H9 (cell line): ENCODE results near the gene OSBPL8. TPM values are rescaled to one million over a fixed set of nuclear protein-coding genes. Genes with fewer than 3 reads are reported as not detected.

ENCODE experiments used
- DNase-seq: peaks from one replicate; pipeline ENCODE4 v3.0.0-alpha.2; 2017
- H2AFZ ChIP-seq: one replicate; pipeline ENCODE4 v1.6.1; 2013; ENCODE audit warnings: mild to moderate bottlenecking, low read length, control low read depth, moderate library complexity
- H2AK5ac ChIP-seq: 2 replicates; pipeline ENCODE4 v1.6.1; 2013; ENCODE audit warnings: low read length, control low read depth, mixed read lengths; ENCODE audit not compliant: insufficient read length
- H2BK120ac ChIP-seq: one replicate; pipeline ENCODE4 v1.6.1; 2013; ENCODE audit warnings: low read depth, mild to moderate bottlenecking, low read length, control low read depth, inconsistent platforms; ENCODE audit not compliant: poor library complexity, severe bottlenecking
- H2BK12ac ChIP-seq: 2 replicates; pipeline ENCODE4 v1.6.1; 2013; ENCODE audit warnings: low read length, control low read depth, mixed read lengths, low read depth; ENCODE audit not compliant: insufficient read length
- H2BK15ac ChIP-seq: 2 replicates; pipeline ENCODE4 v1.6.1; 2013; ENCODE audit warnings: low read depth, low read length, control low read depth
- H2BK20ac ChIP-seq: one replicate; pipeline ENCODE4 v1.6.1; 2013; ENCODE audit warnings: low read depth, mild to moderate bottlenecking, low read length, control low read depth, inconsistent platforms; ENCODE audit not compliant: poor library complexity, severe bottlenecking
- H2BK5ac ChIP-seq: 2 replicates; pipeline ENCODE4 v1.6.1; 2013; ENCODE audit warnings: low read length, control low read depth, mixed read lengths; ENCODE audit not compliant: insufficient read length
- H3K14ac ChIP-seq: 2 replicates; pipeline ENCODE4 v1.6.1; 2013; ENCODE audit warnings: low read length, control low read depth; ENCODE audit not compliant: insufficient read depth
- H3K18ac ChIP-seq: 2 replicates; pipeline ENCODE4 v1.6.1; 2013; ENCODE audit warnings: low read depth, mild to moderate bottlenecking, mixed read lengths, low read length, control low read depth; ENCODE audit not compliant: insufficient read length
- H3K23ac ChIP-seq: 2 replicates; pipeline ENCODE4 v1.6.1; 2013; ENCODE audit warnings: low read length, control low read depth, mixed read lengths, low read depth; ENCODE audit not compliant: insufficient read length
- H3K23me2 ChIP-seq: 2 replicates; pipeline ENCODE4 v1.6.1; 2013; ENCODE audit warnings: low read depth, mild to moderate bottlenecking, mixed read lengths, low read length, control low read depth; ENCODE audit not compliant: insufficient read length, poor library complexity, severe bottlenecking
- H3K27ac ChIP-seq: 2 replicates; pipeline ENCODE4 v1.5.1; 2013; ENCODE audit warnings: low read length, control low read depth, mixed read lengths, low read depth; ENCODE audit not compliant: insufficient read length
- H3K27me3 ChIP-seq: 2 replicates; pipeline ENCODE4 v1.6.1; 2013; ENCODE audit warnings: low read length, control low read depth, inconsistent platforms; ENCODE audit not compliant: insufficient read depth
- H3K4ac ChIP-seq: 2 replicates; pipeline ENCODE4 v1.6.1; 2013; ENCODE audit warnings: low read depth, mild to moderate bottlenecking, control low read depth, inconsistent platforms, low read length, moderate library complexity
- H3K4me1 ChIP-seq: 2 replicates; pipeline ENCODE4 v1.6.1; 2013; ENCODE audit warnings: low read length, control low read depth, inconsistent platforms; ENCODE audit not compliant: insufficient read depth
- H3K4me2 ChIP-seq: 2 replicates; pipeline ENCODE4 v1.6.1; 2013; ENCODE audit warnings: low read length, control low read depth, mixed read lengths; ENCODE audit not compliant: insufficient read length, insufficient read depth
- H3K56ac ChIP-seq: 2 replicates; pipeline ENCODE4 v1.6.1; 2013; ENCODE audit warnings: low read depth, mild to moderate bottlenecking, mixed read lengths, low read length, control low read depth; ENCODE audit not compliant: insufficient read length
- H3K79me1 ChIP-seq: 2 replicates; pipeline ENCODE4 v1.6.1; 2013; ENCODE audit warnings: low read depth, mild to moderate bottlenecking, moderate library complexity, low read length, control low read depth, inconsistent platforms; ENCODE audit not compliant: insufficient read depth, poor library complexity, severe bottlenecking
- H3K79me2 ChIP-seq: 2 replicates; pipeline ENCODE4 v1.6.1; 2013; ENCODE audit warnings: low read length, control low read depth, inconsistent platforms; ENCODE audit not compliant: insufficient read depth
- H3K9ac ChIP-seq: 2 replicates; pipeline ENCODE4 v1.6.1; 2013; ENCODE audit warnings: low read length, control low read depth, mixed read lengths; ENCODE audit not compliant: insufficient read length; ENCODE audit errors: extremely low read depth
- H3K9me3 ChIP-seq: one replicate; pipeline ENCODE4 v1.6.1; 2013; ENCODE audit warnings: low read depth, low read length, inconsistent platforms; ENCODE audit not compliant: control insufficient read depth
- H3T11ph ChIP-seq: one replicate; pipeline ENCODE4 v1.6.1; 2013; ENCODE audit warnings: mild to moderate bottlenecking, low read length, control low read depth, inconsistent platforms
- H4K20me1 ChIP-seq: one replicate; pipeline ENCODE4 v1.6.1; 2013; ENCODE audit not compliant: control insufficient read depth, insufficient read length, insufficient read depth
- H4K5ac ChIP-seq: 2 replicates; pipeline ENCODE4 v1.6.1; 2013; ENCODE audit warnings: low read depth, mild to moderate bottlenecking, mixed read lengths, low read length, control low read depth; ENCODE audit not compliant: insufficient read length
- H4K8ac ChIP-seq: replicated peaks from 2 replicates; pipeline ENCODE4 v1.6.1; 2013; ENCODE audit warnings: low read length, control low read depth, mixed read lengths, low read depth; ENCODE audit not compliant: insufficient read length
- H4K91ac ChIP-seq: 2 replicates; pipeline ENCODE4 v1.6.1; 2013; ENCODE audit warnings: low read depth, mild to moderate bottlenecking, moderate library complexity, mixed read lengths, low read length, control low read depth; ENCODE audit not compliant: insufficient read length
- H3K27ac Mint-ChIP-seq, 3 experiments: 2 replicates in 2 of 3; 3 replicates in 1 of 3; pipeline ENCODE4 v1.8.0; 2020 to 2021; ENCODE audit warnings: mixed read lengths in 3 of 3, mild to moderate bottlenecking in 1 of 3, moderate library complexity in 1 of 3
- H3K27me3 Mint-ChIP-seq: 2 replicates; pipeline ENCODE4 v1.8.0; 2021; ENCODE audit warnings: low read depth, mild to moderate bottlenecking, moderate library complexity, mixed read lengths
- H3K36me3 Mint-ChIP-seq, 3 experiments: 2 replicates in 2 of 3; 3 replicates in 1 of 3; pipeline ENCODE4 v1.8.0; 2020 to 2021; ENCODE audit warnings: low read depth in 3 of 3, mixed read lengths in 3 of 3; ENCODE audit not compliant: insufficient read depth in 1 of 3
- H3K4me1 Mint-ChIP-seq, 2 experiments: 2 replicates each; pipeline ENCODE4 v1.8.0; 2020; ENCODE audit warnings: mixed read lengths in 2 of 2
- H3K4me3 Mint-ChIP-seq, 2 experiments: 2 replicates in 1 of 2; 3 replicates in 1 of 2; pipeline ENCODE4 v1.8.0; 2020 to 2021; ENCODE audit warnings: mild to moderate bottlenecking in 2 of 2, mixed read lengths in 2 of 2, moderate library complexity in 1 of 2
- H3K9me3 Mint-ChIP-seq, 2 experiments: 2 replicates in 1 of 2; 3 replicates in 1 of 2; pipeline ENCODE4 v1.8.0; 2020; ENCODE audit warnings: mild to moderate bottlenecking in 2 of 2, mixed read lengths in 2 of 2, moderate library complexity in 1 of 2
- CTCF ChIP-seq: fragments of 200-600 bp; sonication (generic); conservative IDR thresholded peaks from 3 replicates; pipeline ENCODE4 v1.8.0; 2021; ENCODE audit warnings: antibody characterized with exemption, mild to moderate bottlenecking
- WGBS: extraction: QIAGEN DNeasy Blood & Tissue Kit; methylation state at CpG from one replicate; pipeline ENCODE4 v1.1.7; 2013; ENCODE audit warnings: missing lambda C conversion rate, low lambda C conversion rate, mixed read lengths; ENCODE audit not compliant: insufficient read length; ENCODE audit errors: extremely low coverage; 5-methylcytosine and 5-hydroxymethylcytosine counted together
- total RNA-seq: library from RNA; stranded (reverse); gene quantifications from 2 replicates; pipeline ENCODE4 v1.2.1, GENCODE V29; 2021

OSBPL8 gene
- total RNA-seq, 1 experiment from 2014 or later, result 61.2 TPM

GRCh38 chr12:76556368-76556767, 3.2 kb downstream of the OSBPL8 start:
- H3K4me1 ChIP-seq, result no peaks in the 10 kb centered on the region
- no peak overlapping the region for H2BK15ac ChIP-seq
- Mint-ChIP-seq H3K27ac (no peak overlapping the region), H3K27me3 (no peaks in the 10 kb centered on the region), H3K36me3 (no peaks in the 10 kb centered on the region), H3K4me1 (peaks cover 19 to 27% of the 10 kb centered on the region in 2 experiments), H3K4me3 (no peak overlapping the region), H3K9me3 (no peaks in the 10 kb centered on the region)
- no peak overlapping the region for H3K14ac ChIP-seq
- H2BK20ac ChIP-seq, result no peak overlapping the region
- H4K5ac ChIP-seq, result no peak overlapping the region
- H3K27me3 ChIP-seq, result no peaks in the 10 kb centered on the region
- no peak overlapping the region for H4K91ac ChIP-seq
- H4K20me1 ChIP-seq, result no peaks in the 10 kb centered on the region
- no peak overlapping the region for H2AFZ ChIP-seq
- no peak overlapping the region for H3K56ac ChIP-seq
- no peak for TF ChIP-seq CTCF
- no peak overlapping the region for H2AK5ac ChIP-seq
- no peak overlapping the region for H3K27ac ChIP-seq
- H3K4me2 ChIP-seq, result no peak overlapping the region
- no peak overlapping the region for H2BK5ac ChIP-seq
- no peak overlapping the region for H3T11ph ChIP-seq
- no peak overlapping the region for H3K9ac ChIP-seq
- no peak overlapping the region for H3K4ac ChIP-seq
- no peak for DNase-seq
- H3K9me3 ChIP-seq, result no peaks in the 10 kb centered on the region
- H3K79me1 ChIP-seq, result peaks cover 6% of the 10 kb centered on the region
- H3K23ac ChIP-seq, result no peak overlapping the region
- H2BK12ac ChIP-seq, result no peak overlapping the region
- H2BK120ac ChIP-seq, result no peak overlapping the region
- no peak overlapping the region for H4K8ac ChIP-seq
- peaks cover 4% of the 10 kb centered on the region for H3K23me2 ChIP-seq
- peaks cover 7% of the 10 kb centered on the region; the same call in 1 of the 2 replicates for H3K79me2 ChIP-seq
- no CpG with 5 or more reads among the region's 4 CpGs for WGBS
- no peak overlapping the region for H3K18ac ChIP-seq
